Activated CD4-positive, alpha-beta T cell treated with anti-CD3 and anti-CD28 coated beads, Interleukin-2, amount 50 U/mL, for 1 hour (primary cell): ENCODE data around the gene DUSP1.

Experiments
- DNase-seq: peaks from one replicate; pipeline ENCODE4 v3.0.0-alpha.2; 2020

The DUSP1 gene

DNA sequence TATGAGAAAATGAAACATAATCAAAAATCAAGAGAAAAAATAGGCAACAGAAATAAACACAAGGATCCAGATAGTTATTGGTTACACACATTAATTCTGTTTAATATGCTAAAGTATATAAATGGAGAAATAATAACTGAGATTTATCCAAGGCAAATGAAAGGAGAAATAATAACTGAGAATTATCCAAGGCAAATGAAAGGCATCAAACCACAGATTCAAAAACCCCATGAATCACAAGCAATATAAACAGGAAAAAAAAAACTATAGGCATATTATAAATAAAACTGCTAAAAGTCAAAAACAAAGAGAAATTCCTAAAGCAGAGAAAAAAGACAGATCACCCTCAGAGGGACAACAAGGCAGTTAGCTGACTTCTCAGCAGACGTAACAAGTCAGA, 10.9 kb downstream of the DUSP1 start:
- DNase-seq = no peak

- DNase-seq = no peak
Measured at GRCh38 chr5:172758834-172759149, 12.2 kb downstream of the DUSP1 start.

- DNase-seq = no peak
Measured at GRCh38 chr5:172758077-172758833, 12.7 kb downstream of the DUSP1 start.

- DNase-seq = no peak
Measured at GRCh38 chr5:172757394-172758010, 13.5 kb downstream of the DUSP1 start.

- DNase-seq = no peak
Measured at GRCh38 chr5:172756764-172757393, 14.1 kb downstream of the DUSP1 start.

GRCh38 chr5:172754596-172755356, 16.2 kb downstream of the DUSP1 start:
- no peak for DNase-seq

- DNase-seq = no peak
Measured at GRCh38 chr5:172753101-172753500, 17.9 kb downstream of the DUSP1 start.

- no peak for DNase-seq
Measured at GRCh38 chr5:172751761-172752510, 19.1 kb downstream of the DUSP1 start.

DNA sequence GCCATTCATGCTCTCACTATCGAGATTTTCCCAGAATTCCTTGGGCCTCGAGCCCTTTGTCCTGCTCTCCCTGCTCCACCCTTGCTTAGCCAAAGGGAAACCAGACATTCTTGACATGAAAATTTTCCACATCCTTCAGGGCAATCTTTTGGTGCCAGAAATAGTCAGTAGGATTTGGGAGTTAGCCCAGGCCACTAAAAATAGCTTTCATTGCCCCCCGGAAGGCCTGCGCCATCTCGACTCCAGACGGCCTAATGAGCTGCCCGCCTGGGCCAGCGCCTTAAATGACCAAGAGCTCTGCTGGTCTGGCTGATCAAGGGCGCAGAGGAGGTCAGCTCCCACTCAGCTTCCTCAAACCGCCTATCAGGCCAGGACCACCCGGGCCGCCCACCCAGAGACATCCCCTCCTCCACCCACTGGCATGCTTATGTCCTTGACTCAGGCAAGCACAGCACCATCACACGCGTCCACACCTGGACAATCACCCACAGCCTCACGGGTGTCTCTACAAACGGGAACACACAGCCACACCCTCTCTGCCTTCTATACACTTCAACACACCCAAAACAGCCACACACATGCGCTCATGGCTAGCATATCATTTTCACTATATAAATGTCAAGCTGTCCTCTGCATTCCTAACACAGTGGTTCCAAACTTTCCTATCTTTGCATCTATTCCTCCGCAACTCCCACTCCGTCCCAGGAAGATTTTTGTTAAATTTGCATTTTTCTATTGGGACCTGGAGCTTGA, 20.9 kb downstream of the DUSP1 start:
- no peak for DNase-seq

DNA sequence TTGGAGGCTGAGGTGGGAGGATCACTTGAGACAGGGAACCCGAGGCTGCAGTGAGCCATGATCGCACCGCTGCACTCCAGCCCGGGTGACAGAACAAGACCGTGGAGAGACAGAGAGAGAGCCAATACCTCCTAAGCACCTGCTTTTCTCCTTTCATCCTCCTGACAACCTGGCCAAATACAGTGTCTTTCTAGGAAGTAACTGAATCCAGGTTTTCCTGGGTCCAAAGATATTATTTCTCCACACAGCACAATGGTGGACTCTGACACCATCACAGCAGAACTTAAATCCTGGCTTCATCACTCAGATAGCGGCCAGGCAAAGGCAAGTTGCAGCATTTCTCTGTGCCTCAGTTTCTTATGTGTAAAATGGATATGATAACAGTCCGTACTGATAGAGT, 21.9 kb downstream of the DUSP1 start:
- no peak for DNase-seq

DNA sequence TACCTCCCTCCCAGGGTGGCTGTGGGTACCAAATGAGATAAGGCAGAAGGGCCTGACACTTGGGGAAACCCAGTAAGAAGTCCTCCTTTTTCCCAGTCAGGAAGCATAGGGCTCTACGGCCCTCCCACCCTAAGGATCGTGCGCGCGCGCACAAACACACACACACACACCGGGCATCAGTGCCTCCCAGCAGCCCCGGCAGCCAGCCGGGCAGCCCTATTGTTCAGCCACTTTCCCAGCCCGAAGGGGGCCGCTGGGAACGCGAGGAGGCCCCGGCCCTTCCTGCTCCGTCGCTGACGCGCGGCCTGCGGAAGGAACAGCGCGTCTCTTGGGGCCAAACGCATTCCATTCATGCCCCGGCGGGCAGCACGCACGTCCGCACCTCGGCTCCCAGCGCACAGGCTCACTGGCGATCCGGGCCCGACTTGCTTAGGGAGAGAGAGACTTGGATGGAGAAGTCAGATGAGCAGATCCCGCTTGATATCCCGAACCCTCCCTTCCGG, 22.6 kb downstream of the DUSP1 start:
- DNase-seq = no peak

DNA sequence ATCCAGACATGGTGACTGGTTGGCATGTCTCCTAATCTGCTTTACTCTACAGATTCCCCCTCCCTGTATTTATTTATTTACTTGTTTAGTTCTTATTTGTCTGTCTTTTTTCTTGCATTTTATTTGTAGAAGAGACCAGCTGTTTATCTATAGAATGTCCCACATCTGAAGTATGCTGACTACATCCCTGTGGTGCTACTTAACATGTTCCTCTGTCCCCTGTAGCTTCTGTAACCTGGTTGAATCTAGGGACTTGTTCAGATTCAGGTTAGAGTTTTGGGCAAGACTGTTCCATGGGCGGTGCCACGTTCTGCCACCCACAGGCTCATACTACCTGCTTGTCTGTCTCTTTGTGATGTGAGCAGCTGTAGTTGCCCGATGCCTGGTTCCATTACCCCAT, 23.5 kb downstream of the DUSP1 start:
- DNase-seq = no peak

GRCh38 chr5:172746725-172747124, 24.3 kb downstream of the DUSP1 start:
- no peak for DNase-seq

- DNase-seq = no peak
Measured at GRCh38 chr5:172745838-172746237, 25.2 kb downstream of the DUSP1 start.

DNA sequence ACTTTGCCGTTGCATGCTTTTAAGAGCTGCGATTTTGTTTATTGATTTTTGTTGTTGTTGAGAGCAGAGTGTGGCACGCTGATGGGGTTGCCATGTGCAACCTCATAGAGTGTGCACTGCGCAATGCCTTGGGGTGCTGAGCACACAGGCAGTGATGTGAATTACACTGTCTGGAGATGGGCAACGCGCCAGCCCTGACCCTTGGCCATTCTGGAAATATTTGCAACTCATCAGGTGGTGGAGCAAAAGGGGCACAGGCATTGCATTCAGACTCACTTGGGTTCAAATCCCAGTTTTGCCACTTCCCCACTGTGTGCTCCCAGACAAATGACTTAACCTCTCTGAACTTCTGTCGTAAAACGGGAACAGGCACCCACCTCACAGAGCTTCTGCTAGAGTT, 25.6 kb downstream of the DUSP1 start:
- DNase-seq = no peak

- no peak for DNase-seq
Measured at GRCh38 chr5:172744123-172745104, 26.6 kb downstream of the DUSP1 start.

- no peak for DNase-seq
Measured at GRCh38 chr5:172743112-172743959, 27.7 kb downstream of the DUSP1 start.

DNA sequence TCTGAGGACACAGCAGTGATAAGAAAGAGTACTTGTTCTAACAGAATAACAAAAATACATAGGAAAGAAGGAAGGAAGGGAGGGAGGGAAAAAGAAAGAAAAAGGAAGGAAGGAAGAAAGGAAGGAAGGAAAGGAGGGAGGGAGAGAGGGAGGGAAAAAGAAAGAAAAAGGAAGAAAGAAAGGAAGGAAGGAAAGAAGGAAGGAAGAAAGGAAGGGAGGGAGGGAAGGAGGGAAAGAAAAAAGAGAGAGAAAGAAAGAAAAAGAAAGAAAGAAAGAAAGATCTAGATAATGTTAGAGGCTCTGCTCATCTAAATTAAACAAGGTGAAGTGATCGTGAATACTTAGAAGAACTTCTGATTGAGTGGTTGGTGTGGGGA, 29.8 kb downstream of the DUSP1 start:
- no peak for DNase-seq

DNA sequence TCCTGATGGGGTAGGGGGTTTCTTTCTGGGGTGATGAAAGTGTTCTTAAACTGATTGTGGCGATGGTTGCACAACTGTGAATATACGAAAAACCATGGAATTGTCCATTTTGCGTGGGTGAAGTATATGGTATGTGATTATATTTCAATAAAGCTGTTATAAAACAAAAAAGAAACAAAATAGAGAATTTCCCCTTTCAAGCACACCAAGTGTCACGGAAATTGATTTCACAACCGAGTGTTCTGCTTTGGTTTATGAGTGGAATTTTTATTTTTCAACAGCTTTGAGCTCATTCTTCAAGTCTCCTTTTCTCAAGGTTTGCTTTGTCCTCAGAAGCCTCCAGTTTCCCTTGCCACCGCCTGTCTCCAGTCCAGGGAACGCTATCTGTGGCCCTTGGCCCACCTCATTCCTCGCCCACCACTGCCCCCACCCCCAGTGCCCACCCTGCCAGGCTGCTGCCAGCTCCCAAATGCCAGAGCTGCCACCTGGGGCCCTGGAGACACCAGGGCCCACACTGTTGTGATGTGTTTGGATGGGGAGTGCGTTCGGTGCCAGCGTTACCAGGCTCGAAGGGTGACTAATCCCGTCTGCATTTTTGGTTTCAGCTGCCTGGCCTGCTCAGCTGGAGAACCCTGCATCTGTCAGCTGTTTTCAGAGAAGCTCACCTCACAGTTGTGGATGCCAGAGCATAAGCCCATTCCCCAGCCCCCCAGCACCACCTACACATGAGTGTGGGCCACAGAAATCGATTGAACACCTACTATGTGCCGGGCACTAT, 30.4 kb downstream of the DUSP1 start:
- no peak for DNase-seq
